Fibroblast of skin of abdomen (primary cell): ENCODE measurements around the gene MAPK6.

Experiments
- DNase-seq: peaks from one replicate; pipeline ENCODE4 v3.0.0-alpha.2; 2013

Gene MAPK6

DNA sequence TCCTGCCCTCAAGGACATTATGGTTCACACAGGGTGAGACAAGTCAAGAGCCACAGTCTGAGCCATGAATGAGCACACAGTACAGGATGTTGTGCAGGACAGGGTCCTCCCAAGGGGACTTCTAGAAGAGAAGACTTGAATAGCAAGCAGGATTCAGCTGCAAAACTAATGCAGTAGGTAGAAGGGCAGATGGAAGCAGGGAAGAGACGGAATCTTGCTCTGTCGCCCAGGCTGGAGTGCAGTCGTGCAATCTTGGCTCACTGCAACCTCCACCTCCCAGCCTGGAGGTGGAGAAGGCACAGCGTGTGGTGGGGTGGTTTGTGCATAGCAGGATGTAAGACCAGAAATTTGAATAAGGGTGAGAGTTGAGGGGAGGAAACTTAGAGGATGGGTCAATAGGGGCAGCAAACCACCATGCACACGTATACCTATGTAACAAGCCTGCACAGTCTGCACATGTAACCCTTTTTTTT is 85.5 kb downstream of the MAPK6 start:
- no peak for DNase-seq

DNA sequence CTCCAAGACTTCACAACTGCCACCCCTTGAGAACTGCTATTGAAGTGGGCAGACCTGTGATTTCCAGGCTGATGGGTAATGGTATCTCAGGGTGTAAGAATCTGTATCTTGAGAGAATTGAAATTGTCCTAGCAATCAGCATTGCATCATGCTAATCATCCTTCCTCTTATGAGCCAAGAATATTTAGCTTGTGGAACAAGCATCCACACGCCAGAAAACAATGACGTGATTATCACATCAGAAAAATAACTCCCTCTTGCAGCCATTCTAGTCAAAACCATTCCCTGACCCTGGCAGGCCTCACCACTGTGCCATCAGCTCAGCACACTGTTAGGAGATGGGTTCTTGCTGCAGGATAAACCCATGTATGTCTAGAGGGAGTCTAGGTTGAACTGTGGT is 86.8 kb downstream of the MAPK6 start:
- no peak for DNase-seq

DNA sequence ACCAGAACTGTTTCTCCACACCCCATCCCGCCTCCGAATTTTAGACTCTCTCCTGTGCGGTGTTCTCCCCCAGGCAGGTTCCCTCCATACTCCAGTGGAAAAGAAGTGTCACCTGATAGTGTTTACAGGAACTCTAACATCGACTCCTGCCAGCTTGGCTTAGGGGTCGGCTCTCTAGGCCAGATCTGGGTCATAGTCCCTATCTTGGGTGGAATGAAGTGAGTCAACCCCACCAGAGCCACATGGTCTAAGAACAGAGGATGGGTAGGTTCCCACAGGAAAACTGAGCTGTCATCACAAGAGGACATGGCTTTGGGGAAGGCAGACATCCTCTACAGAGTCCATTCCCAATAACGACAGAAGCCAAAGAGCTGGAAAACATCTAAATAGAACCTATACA is 87.6 kb downstream of the MAPK6 start:
- DNase-seq = no peak

DNA sequence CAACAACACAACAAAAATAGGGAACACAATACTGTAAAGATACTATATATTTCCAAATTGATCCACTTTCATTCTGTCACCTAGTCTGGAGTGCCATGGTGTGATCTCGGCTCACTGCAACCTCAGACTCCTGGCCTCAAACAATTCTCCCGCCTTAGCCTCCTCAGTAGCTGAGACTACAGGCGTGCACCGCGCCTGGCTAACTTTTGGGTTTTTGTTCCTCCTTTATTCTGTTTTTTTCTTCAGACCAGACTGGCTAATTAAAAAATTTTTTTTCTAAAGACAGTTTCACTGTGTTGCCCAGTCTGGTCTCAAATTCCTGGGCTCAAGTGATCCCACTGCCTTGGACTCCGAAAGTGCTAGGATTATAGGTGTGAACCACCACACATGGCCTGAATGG is 88.2 kb downstream of the MAPK6 start:
- no peak for DNase-seq

DNA sequence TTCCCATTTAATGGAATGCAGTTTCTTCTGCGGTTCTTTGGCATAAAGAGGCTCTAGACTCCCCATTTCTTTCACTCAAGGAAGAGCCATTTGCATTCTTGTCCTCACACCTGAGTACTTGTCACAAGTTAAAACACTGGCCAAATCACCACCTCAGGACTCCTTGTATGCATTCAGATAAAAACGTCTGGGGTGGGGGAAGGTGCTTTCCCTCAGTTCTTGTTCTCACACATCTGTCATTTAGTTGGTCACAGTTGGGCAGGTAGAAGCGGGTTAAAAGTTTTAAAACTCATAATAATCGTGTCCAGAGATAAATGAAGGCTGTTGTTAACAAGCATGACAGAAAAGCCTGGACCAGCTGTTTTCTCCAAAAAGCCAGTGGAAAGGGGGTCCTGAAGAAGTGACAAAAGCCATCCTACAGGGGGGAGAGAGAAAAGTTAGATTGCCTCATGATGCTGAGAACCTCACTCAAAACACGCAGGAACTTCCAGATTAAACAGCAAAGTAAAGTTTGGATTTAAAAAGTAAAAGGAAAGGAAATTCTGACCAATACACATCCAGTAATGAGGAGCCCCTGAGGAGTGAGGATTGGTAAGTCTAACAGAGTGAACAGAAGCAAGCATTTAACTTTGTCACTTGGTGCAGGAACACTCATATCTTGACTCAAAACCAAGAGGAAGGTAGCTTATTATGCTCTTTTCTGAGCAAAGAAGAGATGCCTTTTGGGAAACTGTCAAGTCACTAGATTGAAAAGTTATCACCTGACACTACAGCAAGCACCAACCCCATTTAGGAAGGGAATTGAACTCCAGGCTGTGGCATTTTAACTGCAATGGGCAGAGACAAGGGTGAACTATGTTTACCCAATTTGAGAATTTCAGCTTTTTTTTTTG is 90.8 kb downstream of the MAPK6 start:
- no peak for DNase-seq

DNA sequence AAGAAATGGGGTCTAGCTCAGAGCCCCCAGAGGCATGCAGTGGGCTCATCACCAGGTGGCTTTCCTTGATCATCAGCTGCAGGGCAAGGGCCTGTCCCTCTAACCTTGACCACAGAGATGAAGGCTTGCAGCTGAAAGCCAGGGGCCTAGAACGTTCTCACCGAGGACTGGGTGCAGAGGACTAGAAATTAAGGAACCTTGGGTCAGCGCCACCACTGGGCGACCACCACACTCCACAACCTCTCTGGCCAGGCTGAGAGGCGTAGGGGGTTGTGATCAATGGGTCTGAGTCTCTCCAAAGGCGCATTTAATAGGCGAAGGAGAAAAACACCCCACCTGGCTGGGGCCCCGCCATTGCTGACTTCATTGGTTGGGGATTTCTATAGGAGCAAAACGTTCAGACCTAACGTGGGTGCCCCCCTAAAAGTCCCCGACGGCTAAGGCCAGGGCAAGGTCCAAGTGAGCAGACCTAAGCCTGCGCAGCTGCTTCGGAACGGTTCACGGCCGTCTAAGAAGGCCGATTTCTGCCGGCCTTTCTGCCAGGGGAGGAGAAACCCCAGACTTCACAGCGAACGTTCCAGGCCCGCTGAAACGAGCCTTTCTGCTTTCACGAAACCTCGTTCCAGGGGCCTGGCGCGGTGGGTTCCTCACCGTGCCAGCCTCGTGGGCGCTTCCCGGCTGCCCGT is 92.6 kb downstream of the MAPK6 start:
- DNase-seq = no peak

DNA sequence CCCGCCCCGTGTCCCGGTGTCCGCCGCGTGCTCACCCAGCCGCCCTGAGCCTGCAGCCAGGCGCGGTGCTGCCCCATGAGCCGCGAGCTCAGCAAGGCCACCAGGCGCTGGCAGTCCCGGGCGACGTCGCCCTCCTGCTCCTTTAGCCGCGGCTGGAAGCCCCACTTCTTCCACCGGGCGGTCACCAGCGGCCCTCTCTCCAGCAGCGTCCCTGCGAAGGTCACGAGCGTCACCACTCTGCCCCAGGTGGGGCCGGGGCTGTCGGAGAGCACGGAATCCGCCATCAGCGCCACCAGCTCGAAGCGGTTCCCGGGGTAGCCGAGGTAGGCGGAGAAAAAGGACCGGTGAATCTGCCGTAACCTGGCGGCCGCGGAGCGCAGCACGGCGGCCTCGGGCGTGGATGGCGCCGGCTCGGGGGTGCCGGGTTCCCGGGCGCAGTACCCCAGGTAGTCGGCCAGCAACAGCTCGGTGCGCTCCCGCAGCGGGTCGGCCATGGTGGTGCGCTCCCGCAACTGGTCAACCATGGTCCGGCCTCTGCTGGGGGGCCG is 93.3 kb downstream of the MAPK6 start:
- DNase-seq = no peak

DNA sequence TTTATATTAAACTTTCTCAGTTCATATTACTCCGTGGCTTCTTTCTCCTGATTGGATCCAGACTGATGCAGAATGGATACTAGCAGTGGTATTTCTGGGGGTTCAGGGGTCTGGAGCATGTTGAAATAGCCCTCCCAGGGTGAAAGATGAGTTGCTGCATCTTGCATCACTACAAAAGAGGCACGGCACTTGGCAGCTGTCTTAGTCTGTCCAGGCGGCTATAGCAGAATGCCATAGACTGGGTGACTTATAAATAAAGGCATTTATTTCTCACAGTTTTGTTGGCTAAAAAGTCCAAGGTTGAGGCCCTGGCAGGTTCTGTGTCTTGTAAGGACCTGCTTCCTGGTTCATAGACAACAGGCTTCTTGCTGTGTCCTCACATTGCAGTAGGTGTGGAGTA is 94.2 kb downstream of the MAPK6 start:
- peak; percentile 36 for DNase-seq

DNA sequence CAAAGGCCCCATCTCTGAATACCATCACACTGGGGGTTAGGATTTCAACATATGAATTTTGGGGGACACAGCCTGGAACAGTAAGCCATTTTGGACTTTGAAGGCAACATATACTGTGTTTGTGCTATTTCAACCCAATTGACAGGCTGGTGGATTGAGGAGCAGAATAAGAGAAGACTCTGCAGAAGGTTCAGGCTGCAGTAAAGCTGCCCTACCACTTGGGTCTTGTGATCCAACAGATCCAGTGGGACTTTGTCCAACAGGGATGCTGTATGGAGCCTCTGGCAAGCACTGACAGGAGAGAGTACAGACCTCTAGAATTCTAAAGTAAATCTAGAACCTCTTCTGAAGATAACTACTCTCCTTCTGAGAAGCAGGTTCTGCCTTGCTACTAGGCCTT is 94.7 kb downstream of the MAPK6 start:
- no peak for DNase-seq

DNA sequence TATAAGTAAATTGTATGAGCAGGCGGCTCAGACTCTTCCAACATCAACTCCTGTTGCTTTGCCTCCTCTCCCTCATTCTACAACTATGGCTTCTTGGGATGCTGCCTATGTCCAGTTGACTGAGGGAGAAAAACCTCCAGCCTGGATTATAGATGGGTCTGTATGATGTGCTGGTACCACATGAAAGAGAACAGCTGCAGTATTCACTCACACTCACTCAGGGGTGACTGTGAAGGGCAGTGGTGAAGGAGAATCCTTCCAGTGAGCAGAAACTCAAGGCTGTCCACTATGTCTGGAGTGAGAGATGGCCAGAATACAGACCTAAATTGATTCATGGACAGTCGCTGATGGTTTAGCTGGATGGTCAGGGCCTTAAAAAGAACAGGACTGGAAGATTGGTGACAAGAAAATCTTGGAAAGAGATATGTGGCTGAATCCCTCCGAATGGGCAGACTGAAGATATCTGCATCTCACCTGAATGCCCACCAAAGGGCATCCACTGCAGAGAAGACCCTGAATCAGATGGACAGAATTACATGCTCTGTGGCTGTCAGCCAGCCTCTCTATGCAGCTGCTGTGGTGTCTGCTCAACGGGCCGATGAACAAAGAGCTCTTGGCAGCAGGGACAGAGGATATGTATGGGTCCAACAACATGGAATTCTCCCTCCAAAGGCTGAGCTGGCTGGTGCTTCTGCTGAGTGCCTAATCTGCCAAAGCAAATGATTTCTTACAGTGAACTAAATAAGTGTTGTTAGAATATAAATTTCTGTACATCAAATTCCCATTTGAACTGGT is 95.4 kb downstream of the MAPK6 start:
- no peak for DNase-seq

DNA sequence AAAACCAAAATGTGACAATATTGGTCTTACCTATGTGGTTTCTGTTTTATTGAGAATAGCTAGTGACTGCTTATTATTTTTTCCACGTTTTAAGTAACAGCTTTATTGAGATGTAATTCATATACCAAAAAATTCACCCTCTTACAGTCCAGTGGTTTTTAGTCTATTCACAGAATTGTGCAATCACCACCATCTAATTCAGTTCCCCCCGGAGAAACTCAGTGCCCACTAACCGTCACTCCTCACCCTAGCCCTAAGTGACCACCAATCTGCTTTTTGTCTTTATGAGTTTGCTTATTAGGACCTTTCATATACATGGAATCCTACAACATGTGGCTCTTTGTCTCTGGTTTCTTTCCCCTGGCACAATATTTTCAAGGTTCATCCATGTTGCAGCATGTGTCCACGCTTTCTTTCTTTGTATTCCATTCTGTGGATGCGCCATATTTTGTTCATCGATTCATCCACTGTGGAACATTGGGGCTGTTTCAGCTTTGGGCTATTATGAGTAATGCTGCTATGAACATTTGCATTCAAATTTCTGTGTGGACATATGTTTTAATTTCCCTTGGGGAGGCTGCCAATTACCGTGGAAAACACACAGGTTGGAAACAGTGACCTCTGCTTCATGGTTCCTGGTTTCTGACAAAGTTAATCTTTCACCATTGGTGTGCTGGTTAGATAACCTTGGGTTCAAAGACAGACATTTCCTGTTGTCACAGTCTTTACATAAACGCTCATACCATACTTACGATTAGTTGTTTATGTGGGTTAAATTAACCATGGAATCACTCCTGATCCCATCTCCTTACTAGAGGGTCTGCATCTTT is 96.8 kb downstream of the MAPK6 start:
- no peak for DNase-seq
